IPS-20b (cell line): Measurements from ENCODE around the gene SEMG2.

Source experiments
- H3K27ac ChIP-seq: one replicate; pipeline ENCODE4 v1.5.1; 2013; ENCODE audit warnings: low read length
- H3K27me3 ChIP-seq: 2 replicates; pipeline ENCODE4 v1.6.1; 2013; ENCODE audit warnings: mild to moderate bottlenecking, low read length, inconsistent platforms; ENCODE audit not compliant: insufficient read depth
- H3K36me3 ChIP-seq: 2 replicates; pipeline ENCODE4 v1.6.1; 2013; ENCODE audit warnings: low read depth, mild to moderate bottlenecking, inconsistent platforms, low read length, moderate library complexity; ENCODE audit not compliant: insufficient read depth
- H3K4me1 ChIP-seq: 2 replicates; pipeline ENCODE4 v1.6.1; 2013; ENCODE audit warnings: mild to moderate bottlenecking, control low read depth, inconsistent platforms, low read length, moderate library complexity; ENCODE audit not compliant: insufficient read depth
- H3K4me3 ChIP-seq: 2 replicates; pipeline ENCODE4 v1.5.1; 2013; ENCODE audit warnings: mild to moderate bottlenecking, low read length, inconsistent platforms
- H3K9ac ChIP-seq: 2 replicates; pipeline ENCODE4 v1.6.1; 2013; ENCODE audit warnings: low read depth, mild to moderate bottlenecking, inconsistent platforms, low read length, moderate library complexity
- H3K9me3 ChIP-seq: 2 replicates; pipeline ENCODE4 v1.6.1; 2013; ENCODE audit warnings: mild to moderate bottlenecking, low read depth, low read length, inconsistent platforms; ENCODE audit not compliant: insufficient read depth

Gene SEMG2

GRCh38 chr20:45235995-45236394 lies 14.8 kb downstream of the SEMG2 start:
- H3K4me1 ChIP-seq = no peaks in the 10 kb centered on the region
- H3K4me3 ChIP-seq = no peak overlapping the region
- no peak overlapping the region for H3K9ac ChIP-seq
- H3K36me3 ChIP-seq = no peaks in the 10 kb centered on the region
- no peaks in the 10 kb centered on the region for H3K9me3 ChIP-seq
- no peak overlapping the region for H3K27ac ChIP-seq
- no peaks in the 10 kb centered on the region for H3K27me3 ChIP-seq

DNA sequence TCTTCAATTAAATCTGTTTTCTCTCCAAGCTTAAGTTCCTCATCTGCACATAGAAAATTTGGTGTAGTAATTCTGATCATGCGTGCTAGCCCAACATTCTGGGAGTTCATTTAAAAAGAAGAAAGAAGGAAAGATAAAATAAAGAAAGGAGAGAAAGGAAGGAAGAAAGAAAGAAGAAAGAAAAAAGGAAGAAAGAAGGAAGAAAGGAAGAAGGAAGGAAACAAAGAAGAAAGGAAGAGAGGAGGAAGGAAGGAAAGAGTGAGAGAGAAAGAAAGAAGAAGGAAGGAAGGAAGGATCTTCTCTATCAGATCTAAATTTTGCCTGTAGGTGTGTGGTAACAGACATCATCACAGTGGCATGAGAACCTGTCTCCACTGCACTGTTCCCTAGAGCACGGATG lies 17.0 kb downstream of the SEMG2 start:
- Histone ChIP-seq H3K9me3 (no peaks in the 10 kb centered on the region), H3K27ac (no peak overlapping the region), H3K4me1 (no peaks in the 10 kb centered on the region), H3K4me3 (no peak overlapping the region), H3K9ac (no peak overlapping the region), H3K36me3 (no peaks in the 10 kb centered on the region), H3K27me3 (no peaks in the 10 kb centered on the region)

DNA sequence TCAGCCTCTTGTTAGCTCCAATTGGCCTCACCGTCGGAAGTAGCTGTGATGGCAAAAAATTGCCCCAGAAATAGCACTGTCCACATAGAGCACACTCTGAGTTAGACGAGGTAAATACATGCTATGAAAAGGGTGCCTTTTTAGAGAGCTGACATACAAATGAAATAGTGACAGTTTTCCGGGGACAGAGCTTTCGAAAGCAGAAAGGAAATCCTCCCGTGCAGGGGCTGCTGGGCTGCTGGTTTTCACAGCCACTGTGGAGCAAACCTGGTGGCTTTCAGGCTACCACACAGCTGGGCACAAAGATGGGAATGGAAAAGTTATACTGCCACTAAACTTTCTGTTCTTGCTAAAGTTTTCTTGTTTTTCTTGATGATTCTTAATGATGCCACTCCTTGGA lies 24.9 kb downstream of the SEMG2 start:
- Histone ChIP-seq H3K27ac (no peak overlapping the region), H3K9ac (no peak overlapping the region), H3K4me1 (no peaks in the 10 kb centered on the region), H3K27me3 (no peaks in the 10 kb centered on the region; the same call in 1 of the 2 replicates), H3K36me3 (no peaks in the 10 kb centered on the region), H3K4me3 (no peak overlapping the region), H3K9me3 (no peaks in the 10 kb centered on the region)

DNA sequence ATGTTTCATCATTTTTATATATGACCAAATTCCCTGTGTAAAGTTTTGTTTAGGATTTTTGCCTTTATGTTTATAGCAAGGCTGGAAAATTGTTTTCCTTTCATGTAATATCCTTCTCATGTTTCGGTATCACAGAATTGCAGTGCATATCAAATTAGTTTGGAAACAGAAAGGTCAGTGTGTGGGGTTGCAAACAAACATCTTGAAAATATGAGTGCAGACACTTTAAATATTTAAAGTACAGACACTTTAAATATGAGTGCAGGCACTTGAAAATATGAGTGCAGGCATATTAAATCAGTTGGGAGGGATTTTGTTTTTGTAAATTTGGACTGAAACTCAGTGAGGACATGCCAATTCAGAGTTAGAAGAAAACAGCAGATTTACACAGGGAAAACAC lies 26.7 kb downstream of the SEMG2 start:
- Histone ChIP-seq H3K27me3 (peaks cover 3% of the 10 kb centered on the region; the same call in 1 of the 2 replicates), H3K27ac (no peak overlapping the region), H3K4me1 (no peaks in the 10 kb centered on the region), H3K36me3 (no peaks in the 10 kb centered on the region), H3K4me3 (no peak overlapping the region), H3K9me3 (no peaks in the 10 kb centered on the region), H3K9ac (no peak overlapping the region)

DNA sequence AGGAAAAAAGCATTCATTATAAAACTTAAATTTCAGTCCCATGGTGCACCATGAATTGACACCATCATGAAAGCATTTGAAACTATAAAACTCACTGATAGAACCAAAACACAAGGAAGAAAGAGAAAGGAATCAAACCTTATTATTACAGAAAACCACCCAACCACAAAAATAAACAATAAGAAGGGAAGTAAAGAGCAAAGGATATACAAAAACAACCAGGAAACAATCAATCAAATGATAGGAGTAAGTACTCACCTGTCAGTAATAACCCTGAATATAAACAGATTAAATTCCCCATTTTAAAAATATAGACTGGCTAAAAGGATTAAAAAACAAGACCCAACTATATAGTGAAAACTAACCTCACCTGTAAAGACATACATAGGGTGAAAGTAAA lies 27.4 kb downstream of the SEMG2 start:
- H3K36me3 ChIP-seq = no peaks in the 10 kb centered on the region
- H3K27ac ChIP-seq = no peak overlapping the region
- no peaks in the 10 kb centered on the region for H3K4me1 ChIP-seq
- no peaks in the 10 kb centered on the region for H3K9me3 ChIP-seq
- peaks cover 3% of the 10 kb centered on the region; the same call in 1 of the 2 replicates for H3K27me3 ChIP-seq
- no peak overlapping the region for H3K9ac ChIP-seq
- H3K4me3 ChIP-seq = no peak overlapping the region

DNA sequence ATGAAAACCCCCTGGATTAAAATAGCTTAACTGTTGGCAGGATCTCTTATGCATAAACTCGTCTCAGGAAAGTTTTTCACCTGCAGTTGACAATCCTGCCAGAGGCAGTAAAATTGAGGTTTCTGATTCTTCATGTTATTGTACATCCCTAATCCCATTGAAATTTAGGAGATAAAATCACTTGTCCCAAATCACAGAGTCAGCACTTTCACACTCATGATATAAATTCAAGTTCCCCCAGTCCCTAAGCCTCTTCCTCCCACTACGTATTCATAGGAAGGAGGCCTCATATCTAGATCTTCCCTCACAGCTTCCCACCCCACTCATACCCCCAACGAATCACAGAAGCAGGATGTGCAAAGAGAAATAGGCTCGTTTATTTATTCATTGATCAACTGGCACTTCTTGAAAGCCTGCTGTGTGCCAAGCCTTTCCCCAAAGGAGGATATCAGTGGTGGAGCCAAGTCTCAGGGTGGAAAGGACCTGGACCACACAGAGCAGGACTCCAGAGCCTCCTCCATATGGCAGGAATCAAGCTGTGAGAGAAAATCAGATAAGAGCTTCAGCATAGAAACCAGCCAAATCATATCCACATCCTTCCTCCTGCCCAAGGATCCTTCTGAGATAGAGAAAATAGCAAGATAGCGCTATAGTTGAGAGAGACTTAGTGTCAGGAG lies 30.8 kb downstream of the SEMG2 start:
- no peaks in the 10 kb centered on the region for H3K36me3 ChIP-seq
- H3K9ac ChIP-seq = no peak overlapping the region
- H3K27me3 ChIP-seq = 0 out of 2 replicates have a peak, but pooled peaks cover 3% of the 10 kb centered on the region
- no peaks in the 10 kb centered on the region for H3K4me1 ChIP-seq
- no peak overlapping the region for H3K4me3 ChIP-seq
- H3K9me3 ChIP-seq = no peaks in the 10 kb centered on the region
- H3K27ac ChIP-seq = no peak overlapping the region

- H3K9ac ChIP-seq = no peak overlapping the region
- H3K27ac ChIP-seq = no peak overlapping the region
- no peaks in the 10 kb centered on the region; the same call in 1 of the 2 replicates for H3K4me1 ChIP-seq
- 0 out of 2 replicates have a peak, but pooled peaks cover 3% of the 10 kb centered on the region for H3K27me3 ChIP-seq
- H3K36me3 ChIP-seq = no peaks in the 10 kb centered on the region
- no peaks in the 10 kb centered on the region for H3K9me3 ChIP-seq
- H3K4me3 ChIP-seq = no peak overlapping the region
Observed at GRCh38 chr20:45253261-45253660, 32.1 kb downstream of the SEMG2 start.

DNA sequence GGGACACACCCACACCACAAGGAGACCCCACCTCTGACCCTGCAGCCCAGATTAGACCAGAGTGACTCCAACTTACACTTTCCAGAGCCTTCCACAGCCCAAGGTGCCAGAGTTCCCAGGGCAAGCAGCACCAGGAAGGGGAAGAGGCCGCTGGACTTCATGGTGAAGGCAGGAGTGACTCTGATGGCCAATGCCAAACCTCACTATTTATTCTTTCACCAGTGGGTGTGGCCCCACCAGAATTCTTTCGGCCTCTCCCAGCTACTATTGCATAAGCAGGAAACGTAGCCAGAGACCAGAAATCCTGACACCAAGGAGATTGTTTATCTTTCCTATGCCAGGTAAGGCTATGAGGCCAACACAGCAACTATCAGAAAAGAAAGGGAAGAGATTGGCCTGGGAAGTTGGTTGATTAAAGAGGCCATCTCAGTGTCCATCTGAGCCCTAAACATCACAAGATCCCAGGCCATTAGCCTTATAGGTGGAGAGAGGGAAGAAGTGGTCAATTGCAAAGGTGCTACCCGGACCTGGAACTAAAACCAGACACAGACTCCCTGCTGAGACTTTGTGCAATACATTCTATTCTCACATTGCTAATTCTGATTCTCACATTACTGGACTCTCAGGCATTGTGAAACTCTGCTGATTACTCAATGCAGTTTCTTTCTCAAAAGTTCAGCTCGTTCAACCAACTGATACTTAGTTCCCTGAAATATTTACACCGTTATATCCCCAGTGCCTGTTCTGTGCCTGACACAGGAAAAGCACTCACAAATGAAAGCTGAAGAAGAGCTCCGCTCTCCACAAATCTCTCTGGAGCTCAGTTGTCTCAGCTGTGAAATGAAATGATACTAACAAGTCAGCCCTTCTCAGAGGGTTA lies 33.5 kb downstream of the SEMG2 start, which contains the start of gene SLPI:
Gene SLPI, minus strand, starts transcription at position 182 of the 880 bp plus-strand sequence. Its CDS starts 21 bp downstream, at position 161.
- Histone ChIP-seq H3K9me3 (no peaks in the 10 kb centered on the region), H3K9ac (no peak within 1 kb of the TSS), H3K4me3 (no peak within 1 kb of the TSS), H3K4me1 (peaks cover 6% of the 10 kb centered on the region; the same call in 1 of the 2 replicates), H3K36me3 (no peaks in the 10 kb centered on the region), H3K27ac (no peak within 1 kb of the TSS), H3K27me3 (0 out of 2 replicates have a peak, but pooled peaks cover 3% of the 10 kb centered on the region)

GRCh38 chr20:45257161-45257560 lies 36.0 kb downstream of the SEMG2 start:
- H3K9me3 ChIP-seq = no peaks in the 10 kb centered on the region
- H3K9ac ChIP-seq = no peak overlapping the region
- no peaks in the 10 kb centered on the region for H3K27me3 ChIP-seq
- peaks cover 6% of the 10 kb centered on the region; the same call in 1 of the 2 replicates for H3K4me1 ChIP-seq
- H3K4me3 ChIP-seq = no peak overlapping the region
- no peaks in the 10 kb centered on the region for H3K36me3 ChIP-seq
- H3K27ac ChIP-seq = no peak overlapping the region

DNA sequence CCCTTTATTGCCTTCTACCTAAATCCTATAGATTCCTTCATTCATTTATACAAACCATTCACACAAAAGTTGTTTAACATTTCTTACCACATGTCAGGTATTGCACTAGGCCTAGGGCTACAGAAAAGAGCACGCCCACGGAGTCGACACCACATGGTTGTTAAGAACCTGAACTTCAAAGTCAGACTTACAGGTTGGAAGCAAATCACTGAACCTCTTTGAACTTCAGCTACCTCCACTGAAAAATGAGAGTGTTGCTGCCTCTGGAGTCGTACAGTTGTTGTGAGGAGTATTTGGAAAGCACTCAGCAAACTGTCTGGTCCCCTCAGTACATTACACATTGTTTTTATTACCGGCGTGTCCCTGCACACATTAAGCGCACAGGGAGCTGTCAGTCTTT lies 36.5 kb downstream of the SEMG2 start:
- Histone ChIP-seq H3K4me1 (peaks cover 6% of the 10 kb centered on the region; the same call in 1 of the 2 replicates), H3K9me3 (no peaks in the 10 kb centered on the region), H3K27ac (no peak overlapping the region), H3K9ac (no peak overlapping the region), H3K36me3 (no peaks in the 10 kb centered on the region), H3K4me3 (no peak overlapping the region), H3K27me3 (no peaks in the 10 kb centered on the region)

GRCh38 chr20:45258259-45258658 lies 37.1 kb downstream of the SEMG2 start:
- Histone ChIP-seq H3K36me3 (no peaks in the 10 kb centered on the region), H3K27me3 (no peaks in the 10 kb centered on the region), H3K9me3 (no peaks in the 10 kb centered on the region), H3K27ac (no peak overlapping the region), H3K9ac (no peak overlapping the region), H3K4me3 (no peak overlapping the region), H3K4me1 (peaks cover 6% of the 10 kb centered on the region; the same call in 1 of the 2 replicates)
